ENCODE measurements around the gene SLC25A21. TPM values are rescaled to one million over a fixed set of nuclear protein-coding genes. Genes with fewer than 3 reads are reported as not detected.

SLC25A21 gene
- polyA plus RNA-seq, 2 of the 4 experiments (the other 2 are of a cell fraction): 0.68 to 1.4 TPM

GRCh38 chr14:36773136-36773540, 399.3 kb downstream of the SLC25A21 start:
- WGBS (ENCODE audit: missing lambda C conversion rate): 9% methylated on average over 3 of the region's 3 CpGs
- ATAC-seq (peak; percentile 96 to 99), DNase-seq (ENCODE audit: low read depth in 1 of 2, low spot score in 1 of 2) (peak; percentile 44 to 66), FAIRE-seq (peak; percentile 28)
- TF ChIP-seq CTCF (IDR thresholded peaks at IDR 0.05): peak; percentile 44; the same call in 2 of the 3 replicates
- 0 out of 2 replicates have a peak, but pooled peaks have one; percentile 22 for TF ChIP-seq JUNB (IDR thresholded peaks at IDR 0.05)
- peak; percentile 50 for TF ChIP-seq SMC3 (IDR thresholded peaks at IDR 0.05)
- no peak for TF ChIP-seq RARB (CRISPR knock-in tag; IDR thresholded peaks at IDR 0.05)
- no peak for TF ChIP-seq PHF8 (IDR thresholded peaks at IDR 0.05; ENCODE audit: borderline replicate concordance, low read depth)
- peak; percentile 46 for TF ChIP-seq FOSL2 (IDR thresholded peaks at IDR 0.05)
- TF ChIP-seq FOSL2 (CRISPR knock-in tag; IDR thresholded peaks at IDR 0.05): peak; percentile 75
- peak; percentile 37; the same call in 1 of the 2 replicates for TF ChIP-seq PBX3 (IDR thresholded peaks at IDR 0.05)
- TF ChIP-seq RAD21 (conservative IDR thresholded peaks at IDR 0.05 in 1 of 2, IDR thresholded peaks at IDR 0.05 in 1 of 2): peak; percentile 32 to 43; a peak in 4 of 5 replicates
- CTCF ChIA-PET: interaction anchor here (0.7 to 2.2 kb wide), 9 partner anchors 12 to 377 kb away, joined by 3 to 6 read pairs (median 3); no protein-coding TSS in a partner anchor
- Histone ChIP-seq H3K4me1 (peaks cover 7% of the 10 kb centered on the region; the same call in 2 of the 3 replicates), H3K4me3 (no peak overlapping the region), H3K4me2 (peak overlapping the region; percentile 0; the same call in 1 of the 3 replicates), H3K9me3 (no peaks in the 10 kb centered on the region), H3K27ac (no peak overlapping the region)
- POLR2A ChIA-PET: interaction anchor here (0.7 to 1.8 kb wide), 2 partner anchors 169 to 425 kb away, joined by 3 to 6 read pairs; no protein-coding TSS in a partner anchor

GRCh38 chr14:36771028-36771640, 401.3 kb downstream of the SLC25A21 start:
- TF ChIP-seq MAZ (IDR thresholded peaks at IDR 0.05; ENCODE audit: borderline replicate concordance, low read depth, low read length) (no peak), CHD2 (IDR thresholded peaks at IDR 0.05; ENCODE audit: low read length, partially characterized antibody) (no peak), E2F6 (IDR thresholded peaks at IDR 0.05; ENCODE audit: borderline replicate concordance, low read depth) (no peak), GATA3 (IDR thresholded peaks at IDR 0.05; ENCODE audit: borderline replicate concordance) (0 out of 2 replicates have a peak, but pooled peaks have one; percentile 16), ZC3H11A (IDR thresholded peaks at IDR 0.05) (no peak), BCL3 (IDR thresholded peaks at IDR 0.05) (no peak)
- Histone ChIP-seq H3K27ac (no peak overlapping the region), H3K4me1 (peaks cover 7% of the 10 kb centered on the region; the same call in 2 of the 3 replicates), H3K4me2 (no peak overlapping the region), H3K4me3 (no peak overlapping the region), H3K9me3 (no peaks in the 10 kb centered on the region)
- 59% methylated on average over 4 of the region's 4 CpGs for WGBS (ENCODE audit: missing lambda C conversion rate)
- ATAC-seq: no peak
- POLR2A ChIA-PET: no interaction called here
- FAIRE-seq: peak; percentile 43
- peak in 1 of 2 experiments; percentile 14 for DNase-seq (ENCODE audit: low read depth in 1 of 2, low spot score in 1 of 2)
- CTCF ChIA-PET: interaction anchor here (0.7 kb wide), 1 partner anchor 116 kb away, joined by 3 read pairs; no protein-coding TSS in a partner anchor

- H3K9me3 ChIP-seq: no peaks in the 10 kb centered on the region
- H3K27ac ChIP-seq: no peak overlapping the region
- no peak for DNase-seq (ENCODE audit: low read depth in 1 of 2, low spot score in 1 of 2)
- 63% methylated on average over 4 of the region's 4 CpGs for WGBS (ENCODE audit: missing lambda C conversion rate)
- ChIA-PET POLR2A (no interaction called here), CTCF (interaction anchor here (0.7 to 2.4 kb wide), 3 partner anchors 8 to 161 kb away, joined by 3 to 6 read pairs (median 5); no protein-coding TSS in a partner anchor)
- no peak overlapping the region for H3K4me2 ChIP-seq
- H3K4me3 ChIP-seq: no peak overlapping the region
- ATAC-seq: no peak
- FAIRE-seq: no peak
- H3K4me1 ChIP-seq: peaks cover 7% of the 10 kb centered on the region; the same call in 2 of the 3 replicates
- TF ChIP-seq, protein P1, sequence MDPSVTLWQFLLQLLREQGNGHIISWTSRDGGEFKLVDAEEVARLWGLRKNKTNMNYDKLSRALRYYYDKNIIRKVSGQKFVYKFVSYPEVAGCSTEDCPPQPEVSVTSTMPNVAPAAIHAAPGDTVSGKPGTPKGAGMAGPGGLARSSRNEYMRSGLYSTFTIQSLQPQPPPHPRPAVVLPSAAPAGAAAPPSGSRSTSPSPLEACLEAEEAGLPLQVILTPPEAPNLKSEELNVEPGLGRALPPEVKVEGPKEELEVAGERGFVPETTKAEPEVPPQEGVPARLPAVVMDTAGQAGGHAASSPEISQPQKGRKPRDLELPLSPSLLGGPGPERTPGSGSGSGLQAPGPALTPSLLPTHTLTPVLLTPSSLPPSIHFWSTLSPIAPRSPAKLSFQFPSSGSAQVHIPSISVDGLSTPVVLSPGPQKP (IDR thresholded peaks at IDR 0.05; ENCODE audit: low read depth, low read length): no peak
- TF ChIP-seq E2F6 (IDR thresholded peaks at IDR 0.05; ENCODE audit: borderline replicate concordance, low read depth): no peak
- TF ChIP-seq SMC3 (IDR thresholded peaks at IDR 0.05): no peak
- no peak for TF ChIP-seq ZSCAN20 (CRISPR knock-in tag; IDR thresholded peaks at IDR 0.05)
- no peak for TF ChIP-seq JUN (IDR thresholded peaks at IDR 0.05)
- TF ChIP-seq RFX5 (IDR thresholded peaks at IDR 0.05): no peak
- TF ChIP-seq, protein P2, sequence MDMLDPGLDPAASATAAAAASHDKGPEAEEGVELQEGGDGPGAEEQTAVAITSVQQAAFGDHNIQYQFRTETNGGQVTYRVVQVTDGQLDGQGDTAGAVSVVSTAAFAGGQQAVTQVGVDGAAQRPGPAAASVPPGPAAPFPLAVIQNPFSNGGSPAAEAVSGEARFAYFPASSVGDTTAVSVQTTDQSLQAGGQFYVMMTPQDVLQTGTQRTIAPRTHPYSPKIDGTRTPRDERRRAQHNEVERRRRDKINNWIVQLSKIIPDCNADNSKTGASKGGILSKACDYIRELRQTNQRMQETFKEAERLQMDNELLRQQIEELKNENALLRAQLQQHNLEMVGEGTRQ (IDR thresholded peaks at IDR 0.05): no peak
- TF ChIP-seq PHF8 (IDR thresholded peaks at IDR 0.05; ENCODE audit: borderline replicate concordance, low read depth): no peak
- TF ChIP-seq KDM1A (IDR thresholded peaks at IDR 0.05; ENCODE audit: low read depth): no peak
- no peak for TF ChIP-seq RCOR1 (IDR thresholded peaks at IDR 0.05; ENCODE audit: low read depth, low read length)
- TF ChIP-seq NFE2L2 (conservative IDR thresholded peaks at IDR 0.05; ENCODE audit: low read length): no peak
Measured at GRCh38 chr14:36768638-36769337, 403.6 kb downstream of the SLC25A21 start.
